DLD1 (cell line): ENCODE results near the gene ENG.

ENCODE experiments used
- in situ Hi-C: cut with HindIII; loops from 2 replicates; pipeline ENCODE4 v1.10.0; 2017; ENCODE audit warnings: low sequenced_read_pairs

ENG gene

GRCh38 chr9:127817881-127818434, 36.5 kb downstream of the ENG start:
- in situ Hi-C loops, result no loop called here

- in situ Hi-C loops, result no loop called here
Observed at GRCh38 chr9:127816728-127817127, 37.7 kb downstream of the ENG start.

- in situ Hi-C loops, result no loop called here
Observed at GRCh38 chr9:127816362-127816725, 38.1 kb downstream of the ENG start.

- in situ Hi-C loops, result no loop called here
Observed at GRCh38 chr9:127815512-127816361, 38.7 kb downstream of the ENG start.

GRCh38 chr9:127814619-127815511, 39.6 kb downstream of the ENG start:
- in situ Hi-C loops, result no loop called here

GRCh38 chr9:127813686-127814226, 40.7 kb downstream of the ENG start:
- in situ Hi-C loops, result no loop called here

- in situ Hi-C loops, result no loop called here
Observed at GRCh38 chr9:127812936-127813675, 41.4 kb downstream of the ENG start.

- in situ Hi-C loops, result no loop called here
Observed at GRCh38 chr9:127812011-127812410, 42.4 kb downstream of the ENG start.

- in situ Hi-C loops, result no loop called here
Observed at GRCh38 chr9:127810378-127811187, 43.9 kb downstream of the ENG start.

- in situ Hi-C loops, result no loop called here
Observed at GRCh38 chr9:127809540-127810377, 44.7 kb downstream of the ENG start.

GRCh38 chr9:127809002-127809539, 45.4 kb downstream of the ENG start:
- in situ Hi-C loops, result no loop called here

- in situ Hi-C loops, result no loop called here
Observed at GRCh38 chr9:127808347-127809001, 46.0 kb downstream of the ENG start.

- in situ Hi-C loops, result no loop called here
Observed at GRCh38 chr9:127806871-127807270, 47.6 kb downstream of the ENG start.

- in situ Hi-C loops, result no loop called here
Observed at GRCh38 chr9:127805620-127806019, 48.8 kb downstream of the ENG start.

- in situ Hi-C loops, result no loop called here
Observed at GRCh38 chr9:127803507-127804352, 50.7 kb downstream of the ENG start.

- in situ Hi-C loops, result no loop called here
Observed at GRCh38 chr9:127802576-127803443, 51.6 kb downstream of the ENG start, which contains the start of gene FPGS. Gene FPGS (plus strand): TSS chr9:127802882. CDS start chr9:127802925, 43 bp downstream.
